ENCODE data around the gene TNNT3.

The TNNT3 gene

DNA sequence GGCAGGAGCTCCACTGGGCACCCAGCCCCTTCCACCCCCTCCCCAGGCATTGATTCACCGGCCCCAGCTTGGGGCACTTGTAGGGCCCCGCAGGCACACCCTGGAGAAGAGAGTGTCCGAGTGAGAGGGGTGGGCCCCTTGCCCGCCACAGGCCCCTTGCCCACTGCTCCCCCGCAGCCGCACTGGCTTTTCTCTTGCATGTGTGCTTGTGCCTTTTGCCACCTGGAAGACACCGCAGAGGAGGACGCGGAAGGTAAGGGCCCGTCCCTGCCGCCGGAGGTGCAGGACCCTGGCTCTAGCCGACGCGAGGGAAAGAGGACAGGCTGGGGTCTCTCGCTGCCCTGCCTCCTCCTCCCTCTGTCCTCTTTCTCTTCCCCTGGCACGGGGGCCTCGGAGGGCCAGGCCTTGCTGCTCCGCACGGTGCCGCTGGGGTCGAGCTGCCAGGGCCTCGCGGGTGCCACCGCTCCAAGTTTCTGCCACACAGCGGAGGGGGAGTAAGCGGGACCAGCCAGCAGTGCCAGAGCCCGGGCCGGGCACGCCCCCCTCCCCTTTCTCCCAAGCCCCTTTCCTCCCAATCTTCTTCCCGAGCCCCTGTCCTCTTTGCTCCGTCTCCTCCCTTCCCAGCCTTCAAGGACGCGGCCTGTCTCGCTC lies 9.5 kb downstream of the TNNT3 start:
- ATAC-seq, result no peak
- TF ChIP-seq ZNF565 (CRISPR knock-in tag; conservative IDR thresholded peaks at IDR 0.05; ENCODE audit: low read depth) (no peak), ZNF8 (CRISPR knock-in tag; IDR thresholded peaks at IDR 0.05) (no peak), ZFP30 (CRISPR knock-in tag; IDR thresholded peaks at IDR 0.05) (no peak), ARNTL (CRISPR knock-in tag; IDR thresholded peaks at IDR 0.05; ENCODE audit: borderline replicate concordance, low read depth) (no peak), ZC3H10 (CRISPR knock-in tag; IDR thresholded peaks at IDR 0.05) (no peak)
- TF ChIP-seq, protein P1, sequence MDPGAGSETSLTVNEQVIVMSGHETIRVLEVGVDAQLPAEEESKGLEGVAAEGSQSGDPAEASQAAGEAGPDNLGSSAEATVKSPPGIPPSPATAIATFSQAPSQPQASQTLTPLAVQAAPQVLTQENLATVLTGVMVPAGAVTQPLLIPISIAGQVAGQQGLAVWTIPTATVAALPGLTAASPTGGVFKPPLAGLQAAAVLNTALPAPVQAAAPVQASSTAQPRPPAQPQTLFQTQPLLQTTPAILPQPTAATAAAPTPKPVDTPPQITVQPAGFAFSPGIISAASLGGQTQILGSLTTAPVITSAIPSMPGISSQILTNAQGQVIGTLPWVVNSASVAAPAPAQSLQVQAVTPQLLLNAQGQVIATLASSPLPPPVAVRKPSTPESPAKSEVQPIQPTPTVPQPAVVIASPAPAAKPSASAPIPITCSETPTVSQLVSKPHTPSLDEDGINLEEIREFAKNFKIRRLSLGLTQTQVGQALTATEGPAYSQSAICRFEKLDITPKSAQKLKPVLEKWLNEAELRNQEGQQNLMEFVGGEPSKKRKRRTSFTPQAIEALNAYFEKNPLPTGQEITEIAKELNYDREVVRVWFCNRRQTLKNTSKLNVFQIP (CRISPR knock-in tag; IDR thresholded peaks at IDR 0.05; ENCODE audit: borderline replicate concordance, low read depth), result no peak
- TF ChIP-seq, protein P2, sequence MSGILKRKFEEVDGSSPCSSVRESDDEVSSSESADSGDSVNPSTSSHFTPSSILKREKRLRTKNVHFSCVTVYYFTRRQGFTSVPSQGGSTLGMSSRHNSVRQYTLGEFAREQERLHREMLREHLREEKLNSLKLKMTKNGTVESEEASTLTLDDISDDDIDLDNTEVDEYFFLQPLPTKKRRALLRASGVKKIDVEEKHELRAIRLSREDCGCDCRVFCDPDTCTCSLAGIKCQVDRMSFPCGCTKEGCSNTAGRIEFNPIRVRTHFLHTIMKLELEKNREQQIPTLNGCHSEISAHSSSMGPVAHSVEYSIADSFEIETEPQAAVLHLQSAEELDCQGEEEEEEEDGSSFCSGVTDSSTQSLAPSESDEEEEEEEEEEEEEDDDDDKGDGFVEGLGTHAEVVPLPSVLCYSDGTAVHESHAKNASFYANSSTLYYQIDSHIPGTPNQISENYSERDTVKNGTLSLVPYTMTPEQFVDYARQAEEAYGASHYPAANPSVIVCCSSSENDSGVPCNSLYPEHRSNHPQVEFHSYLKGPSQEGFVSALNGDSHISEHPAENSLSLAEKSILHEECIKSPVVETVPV (CRISPR knock-in tag; IDR thresholded peaks at IDR 0.05), result no peak

GRCh38 chr11:1929621-1930461 lies 10.3 kb downstream of the TNNT3 start:
- no peak for ATAC-seq
- no peak for TF ChIP-seq TCF4 (CRISPR knock-in tag; IDR thresholded peaks at IDR 0.05; ENCODE audit: borderline replicate concordance)
- TF ChIP-seq ZC3H10 (CRISPR knock-in tag; IDR thresholded peaks at IDR 0.05), result no peak
- TF ChIP-seq, protein P2 (CRISPR knock-in tag; IDR thresholded peaks at IDR 0.05), result no peak
- no peak for TF ChIP-seq ESRRG (CRISPR knock-in tag; IDR thresholded peaks at IDR 0.05)
- no peak for TF ChIP-seq TOX (CRISPR knock-in tag; IDR thresholded peaks at IDR 0.05; ENCODE audit: borderline replicate concordance)
- no peak for TF ChIP-seq ZNF565 (CRISPR knock-in tag; conservative IDR thresholded peaks at IDR 0.05; ENCODE audit: low read depth)
- no peak for TF ChIP-seq BACH2 (CRISPR knock-in tag; IDR thresholded peaks at IDR 0.05; ENCODE audit: borderline replicate concordance)
- TF ChIP-seq, protein P1 (CRISPR knock-in tag; IDR thresholded peaks at IDR 0.05; ENCODE audit: borderline replicate concordance, low read depth), result no peak
- no peak for TF ChIP-seq PATZ1 (CRISPR knock-in tag; IDR thresholded peaks at IDR 0.05; ENCODE audit: borderline replicate concordance)
- no peak for TF ChIP-seq SNAI2 (CRISPR knock-in tag; IDR thresholded peaks at IDR 0.05)
- no peak for TF ChIP-seq CREB5 (CRISPR knock-in tag; IDR thresholded peaks at IDR 0.05; ENCODE audit: low read depth)
- TF ChIP-seq ISL1 (CRISPR knock-in tag; IDR thresholded peaks at IDR 0.05), result no peak
- no peak for TF ChIP-seq TSHZ2 (CRISPR knock-in tag; IDR thresholded peaks at IDR 0.05)
- no peak for TF ChIP-seq ZNF70 (CRISPR knock-in tag; IDR thresholded peaks at IDR 0.05)

All from SK-N-SH treated with all-trans-retinoic acid at 6 μM for 48 hours (cell line).